ENCODE data around the gene RAD51AP1.
"Not testable (repeated sequence)": the region's sequence is repeated elsewhere in the genome, so short reads cannot be mapped to it uniquely, and the experiment has no call there.

The RAD51AP1 gene

GRCh38 chr12:4518106-4518728 lies 20.5 kb upstream of the RAD51AP1 start:
- H3K27ac ChIP-seq (ENCODE audit: low read length): no peak overlapping the region
- H3K4me1 ChIP-seq (ENCODE audit: control insufficient read depth, insufficient read depth, low read length): no peaks in the 10 kb centered on the region
- H3K9me3 ChIP-seq (ENCODE audit: control insufficient read depth, insufficient read depth, low read length): no peaks in the 10 kb centered on the region
- H3K4me3 ChIP-seq (ENCODE audit: low read length): no peak overlapping the region
- no peak for DNase-seq (ENCODE audit: low read depth, low spot score)
- no peaks in the 10 kb centered on the region for H3K27me3 ChIP-seq (ENCODE audit: control insufficient read depth, insufficient read depth, low read length)
- no peaks in the 10 kb centered on the region for H3K36me3 ChIP-seq (ENCODE audit: control insufficient read depth, insufficient read depth, low read length)
- WGBS (ENCODE audit: insufficient coverage, insufficient read length): no CpG with 5 or more reads among the region's 5 CpGs

GRCh38 chr12:4523443-4523842 lies 15.2 kb upstream of the RAD51AP1 start:
- no CpG with 5 or more reads among the region's 7 CpGs for WGBS (ENCODE audit: insufficient coverage, insufficient read length)

GRCh38 chr12:4526923-4527546 lies 11.7 kb upstream of the RAD51AP1 start:
- H3K9me3 ChIP-seq (ENCODE audit: control insufficient read depth, insufficient read depth, low read length): no peaks in the 10 kb centered on the region
- no peaks in the 10 kb centered on the region for H3K36me3 ChIP-seq (ENCODE audit: control insufficient read depth, insufficient read depth, low read length)
- no peaks in the 10 kb centered on the region for H3K27me3 ChIP-seq (ENCODE audit: control insufficient read depth, insufficient read depth, low read length)
- H3K27ac ChIP-seq (ENCODE audit: low read length): no peak overlapping the region
- no peaks in the 10 kb centered on the region for H3K4me1 ChIP-seq (ENCODE audit: control insufficient read depth, insufficient read depth, low read length)
- WGBS (ENCODE audit: insufficient coverage, insufficient read length): no CpG with 5 or more reads among the region's 2 CpGs
- H3K4me3 ChIP-seq (ENCODE audit: low read length): no peak overlapping the region
- DNase-seq (ENCODE audit: low read depth, low spot score): no peak

More at GRCh38 chr12:4523443-4523842, 15.2 kb upstream of the RAD51AP1 start:
- H3K27me3 ChIP-seq (ENCODE audit: control insufficient read depth, insufficient read depth, low read length); H3K9me3 ChIP-seq (ENCODE audit: control insufficient read depth, insufficient read depth, low read length); H3K4me3 ChIP-seq (ENCODE audit: low read length); H3K27ac ChIP-seq (ENCODE audit: low read length); DNase-seq (ENCODE audit: low read depth, low spot score); H3K36me3 ChIP-seq (ENCODE audit: control insufficient read depth, insufficient read depth, low read length); H3K4me1 ChIP-seq (ENCODE audit: control insufficient read depth, insufficient read depth, low read length): not testable (repeated sequence)

GRCh38 chr12:4530160-4530559 lies 8.5 kb upstream of the RAD51AP1 start:
- Histone ChIP-seq H3K4me3 (ENCODE audit: low read length) (no peak overlapping the region), H3K27ac (ENCODE audit: low read length) (no peak overlapping the region), H3K27me3 (ENCODE audit: control insufficient read depth, insufficient read depth, low read length) (no peaks in the 10 kb centered on the region), H3K4me1 (ENCODE audit: control insufficient read depth, insufficient read depth, low read length) (no peaks in the 10 kb centered on the region), H3K9me3 (ENCODE audit: control insufficient read depth, insufficient read depth, low read length) (no peaks in the 10 kb centered on the region), H3K36me3 (ENCODE audit: control insufficient read depth, insufficient read depth, low read length) (no peaks in the 10 kb centered on the region)
- WGBS (ENCODE audit: insufficient coverage, insufficient read length): no CpG with 5 or more reads among the region's 1 CpG
- DNase-seq (ENCODE audit: low read depth, low spot score): no peak

GRCh38 chr12:4530982-4531586 lies 7.6 kb upstream of the RAD51AP1 start:
- Histone ChIP-seq H3K27ac (ENCODE audit: low read length) (no peak overlapping the region), H3K9me3 (ENCODE audit: control insufficient read depth, insufficient read depth, low read length) (no peaks in the 10 kb centered on the region), H3K4me3 (ENCODE audit: low read length) (no peak overlapping the region), H3K27me3 (ENCODE audit: control insufficient read depth, insufficient read depth, low read length) (no peaks in the 10 kb centered on the region), H3K36me3 (ENCODE audit: control insufficient read depth, insufficient read depth, low read length) (no peaks in the 10 kb centered on the region), H3K4me1 (ENCODE audit: control insufficient read depth, insufficient read depth, low read length) (no peaks in the 10 kb centered on the region)
- no peak for DNase-seq (ENCODE audit: low read depth, low spot score)
- WGBS (ENCODE audit: insufficient coverage, insufficient read length): 100% methylated on average over 1 of the region's 6 CpGs

GRCh38 chr12:4535092-4535491 lies 3.6 kb upstream of the RAD51AP1 start:
- H3K36me3 ChIP-seq (ENCODE audit: control insufficient read depth, insufficient read depth, low read length): no peaks in the 10 kb centered on the region
- no peak overlapping the region for H3K27ac ChIP-seq (ENCODE audit: low read length)
- H3K4me3 ChIP-seq (ENCODE audit: low read length): no peak overlapping the region
- WGBS (ENCODE audit: insufficient coverage, insufficient read length): no CpG with 5 or more reads among the region's 4 CpGs
- H3K9me3 ChIP-seq (ENCODE audit: control insufficient read depth, insufficient read depth, low read length): no peaks in the 10 kb centered on the region
- DNase-seq (ENCODE audit: low read depth, low spot score): no peak
- H3K4me1 ChIP-seq (ENCODE audit: control insufficient read depth, insufficient read depth, low read length): no peaks in the 10 kb centered on the region
- H3K27me3 ChIP-seq (ENCODE audit: control insufficient read depth, insufficient read depth, low read length): no peaks in the 10 kb centered on the region

- H3K9me3 ChIP-seq (ENCODE audit: control insufficient read depth, insufficient read depth, low read length): no peaks in the 10 kb centered on the region
- H3K27ac ChIP-seq (ENCODE audit: low read length): no peak overlapping the region
- H3K4me1 ChIP-seq (ENCODE audit: control insufficient read depth, insufficient read depth, low read length): no peaks in the 10 kb centered on the region
- no peak overlapping the region for H3K4me3 ChIP-seq (ENCODE audit: low read length)
- WGBS (ENCODE audit: insufficient coverage, insufficient read length): no CpG with 5 or more reads among the region's 2 CpGs
- H3K27me3 ChIP-seq (ENCODE audit: control insufficient read depth, insufficient read depth, low read length): no peaks in the 10 kb centered on the region
- DNase-seq (ENCODE audit: low read depth, low spot score): no peak
- H3K36me3 ChIP-seq (ENCODE audit: control insufficient read depth, insufficient read depth, low read length): no peaks in the 10 kb centered on the region
Observed at GRCh38 chr12:4535871-4536270, 2.8 kb upstream of the RAD51AP1 start.

GRCh38 chr12:4539167-4539870 lies 629 bp downstream of the RAD51AP1 start:
- H3K4me1 ChIP-seq (ENCODE audit: control insufficient read depth, insufficient read depth, low read length): no peaks in the 10 kb centered on the region
- DNase-seq (ENCODE audit: low read depth, low spot score): no peak
- peak overlapping the region; percentile 82; the same call in 1 of the 2 replicates for H3K4me3 ChIP-seq (ENCODE audit: low read length)
- no peaks in the 10 kb centered on the region for H3K9me3 ChIP-seq (ENCODE audit: control insufficient read depth, insufficient read depth, low read length)
- H3K27me3 ChIP-seq (ENCODE audit: control insufficient read depth, insufficient read depth, low read length): no peaks in the 10 kb centered on the region
- no peak overlapping the region for H3K27ac ChIP-seq (ENCODE audit: low read length)
- H3K36me3 ChIP-seq (ENCODE audit: control insufficient read depth, insufficient read depth, low read length): no peaks in the 10 kb centered on the region
- no CpG with 5 or more reads among the region's 16 CpGs for WGBS (ENCODE audit: insufficient coverage, insufficient read length)

- no peak overlapping the region for H3K4me3 ChIP-seq (ENCODE audit: low read length)
- no peak overlapping the region for H3K27ac ChIP-seq (ENCODE audit: low read length)
- no peaks in the 10 kb centered on the region for H3K9me3 ChIP-seq (ENCODE audit: control insufficient read depth, insufficient read depth, low read length)
- H3K36me3 ChIP-seq (ENCODE audit: control insufficient read depth, insufficient read depth, low read length): no peaks in the 10 kb centered on the region
- no peaks in the 10 kb centered on the region for H3K4me1 ChIP-seq (ENCODE audit: control insufficient read depth, insufficient read depth, low read length)
- no peak for DNase-seq (ENCODE audit: low read depth, low spot score)
- no CpG with 5 or more reads among the region's 3 CpGs for WGBS (ENCODE audit: insufficient coverage, insufficient read length)
- H3K27me3 ChIP-seq (ENCODE audit: control insufficient read depth, insufficient read depth, low read length): no peaks in the 10 kb centered on the region
Observed at GRCh38 chr12:4540170-4540569, 1.5 kb downstream of the RAD51AP1 start.

GRCh38 chr12:4540638-4541037 lies 1.9 kb downstream of the RAD51AP1 start:
- no peaks in the 10 kb centered on the region for H3K4me1 ChIP-seq (ENCODE audit: control insufficient read depth, insufficient read depth, low read length)
- no peak overlapping the region for H3K4me3 ChIP-seq (ENCODE audit: low read length)
- no peaks in the 10 kb centered on the region for H3K36me3 ChIP-seq (ENCODE audit: control insufficient read depth, insufficient read depth, low read length)
- no peaks in the 10 kb centered on the region for H3K9me3 ChIP-seq (ENCODE audit: control insufficient read depth, insufficient read depth, low read length)
- WGBS (ENCODE audit: insufficient coverage, insufficient read length): no CpG with 5 or more reads among the region's 2 CpGs
- H3K27ac ChIP-seq (ENCODE audit: low read length): no peak overlapping the region
- no peaks in the 10 kb centered on the region for H3K27me3 ChIP-seq (ENCODE audit: control insufficient read depth, insufficient read depth, low read length)
- no peak for DNase-seq (ENCODE audit: low read depth, low spot score)

Measured in iPS DF 6.9 (cell line).